GM12892 (cell line): Measurements from ENCODE around the gene HAPLN2.

Source experiments
- DNase-seq: peaks from one replicate; pipeline ENCODE4 v3.0.0; 2011; ENCODE audit not compliant: insufficient read length
- FAIRE-seq: peaks from 2 replicates; lab custom pipeline; 2011; peaks lifted over from hg19 to GRCh38; lab: Jason Lieb, UNC
- POLR2A ChIP-seq: IDR thresholded peaks from 2 replicates; pipeline ENCODE4 v1.6.1; 2011; ENCODE audit warnings: low read depth, low read length, control low read depth
- POLR2AphosphoS5 ChIP-seq: IDR thresholded peaks from 2 replicates; pipeline ENCODE4 v1.6.1; 2011; ENCODE audit warnings: low read depth, low read length, control low read depth
- TAF1 ChIP-seq: IDR thresholded peaks from 2 replicates; pipeline ENCODE4 v1.6.1; 2011; ENCODE audit warnings: low read depth, mild to moderate bottlenecking, control low read depth, low read length, borderline replicate concordance

The HAPLN2 gene

GRCh38 chr1:156660752-156661112 lies 41.5 kb downstream of the HAPLN2 start:
- DNase-seq (no peak), FAIRE-seq (no peak)
- TF ChIP-seq TAF1 (no peak), POLR2AphosphoS5 (no peak)

GRCh38 chr1:156662005-156662799 lies 43.0 kb downstream of the HAPLN2 start:
- peak; percentile 58 for FAIRE-seq
- no peak for DNase-seq
- TF ChIP-seq TAF1 = no peak
- TF ChIP-seq POLR2AphosphoS5 = no peak
- no peak for TF ChIP-seq POLR2A

GRCh38 chr1:156662800-156663055 lies 43.5 kb downstream of the HAPLN2 start:
- FAIRE-seq (no peak), DNase-seq (no peak)
- no peak for TF ChIP-seq TAF1
- no peak for TF ChIP-seq POLR2AphosphoS5
- no peak for TF ChIP-seq POLR2A

GRCh38 chr1:156663178-156663577 lies 44.0 kb downstream of the HAPLN2 start:
- FAIRE-seq (no peak), DNase-seq (no peak)
- TF ChIP-seq POLR2AphosphoS5 = no peak
- no peak for TF ChIP-seq POLR2A
- TF ChIP-seq TAF1 = no peak

- FAIRE-seq (no peak), DNase-seq (no peak)
- no peak for TF ChIP-seq TAF1
- no peak for TF ChIP-seq POLR2AphosphoS5
- no peak for TF ChIP-seq POLR2A
These were observed 45.0 kb downstream of the HAPLN2 start for GRCh38 chr1:156664046-156664766.

GRCh38 chr1:156664767-156665411 lies 45.7 kb downstream of the HAPLN2 start:
- no peak for FAIRE-seq
- DNase-seq = peak; percentile 76
- TF ChIP-seq POLR2AphosphoS5 (peak; percentile 75), TAF1 (no peak), POLR2A (peak; percentile 73; the same call in 1 of the 2 replicates)

GRCh38 chr1:156665539-156665938 lies 46.3 kb downstream of the HAPLN2 start:
- TF ChIP-seq TAF1 (no peak), POLR2AphosphoS5 (no peak), POLR2A (no peak)
- no peak for FAIRE-seq
- DNase-seq = no peak

- DNase-seq = no peak
- TF ChIP-seq POLR2AphosphoS5 (no peak), TAF1 (no peak), POLR2A (no peak)
- FAIRE-seq = no peak
These were observed 47.8 kb downstream of the HAPLN2 start for GRCh38 chr1:156666862-156667609.

- DNase-seq (no peak), FAIRE-seq (no peak)
- no peak for TF ChIP-seq POLR2AphosphoS5
- no peak for TF ChIP-seq TAF1
- TF ChIP-seq POLR2A = no peak
These were observed 48.4 kb downstream of the HAPLN2 start for GRCh38 chr1:156667610-156667967.

GRCh38 chr1:156667968-156668709 lies 48.9 kb downstream of the HAPLN2 start:
- DNase-seq = no peak
- TF ChIP-seq TAF1 (no peak), POLR2A (no peak), POLR2AphosphoS5 (no peak)
- FAIRE-seq = no peak
